ENCODE data around the gene ESRRG. TPM values are rescaled to one million over a fixed set of nuclear protein-coding genes. Genes with fewer than 3 reads are reported as not detected.

ESRRG gene
- total RNA-seq, 2 experiments from 2014 or later = not detected

- Mint-ChIP-seq H3K27ac (no peak overlapping the region), H3K27me3 (no peaks in the 10 kb centered on the region), H3K4me3 (no peak overlapping the region), H3K36me3 (ENCODE audit: low read depth) (no peaks in the 10 kb centered on the region), H3K9me3 (peaks cover 6% of the 10 kb centered on the region), H3K4me1 (ENCODE audit: low read depth) (no peaks in the 10 kb centered on the region)
- ATAC-seq (no peak), DNase-seq (no peak)
- POLR2A ChIA-PET = no interaction called here
- intact Hi-C loops (cut with micrococcal nuclease) = no loop called here
- no peak for TF ChIP-seq CTCF (IDR thresholded peaks at IDR 0.05)
- CTCF ChIA-PET = no interaction called here
Observed at GRCh38 chr1:216559359-216559758, 163.9 kb downstream of the ESRRG start.

- POLR2A ChIA-PET = no interaction called here
- Mint-ChIP-seq H3K27me3 (no peaks in the 10 kb centered on the region), H3K4me1 (ENCODE audit: low read depth) (no peaks in the 10 kb centered on the region), H3K4me3 (no peak overlapping the region), H3K27ac (no peak overlapping the region), H3K9me3 (peaks cover 4% of the 10 kb centered on the region), H3K36me3 (ENCODE audit: low read depth) (no peaks in the 10 kb centered on the region)
- CTCF ChIA-PET = interaction anchor here (0.6 kb wide), 1 partner anchor 33 kb away, joined by 3 read pairs; no protein-coding TSS in a partner anchor
- intact Hi-C loops (cut with micrococcal nuclease) = no loop called here
- no peak for ATAC-seq
- no peak for DNase-seq
- TF ChIP-seq CTCF (IDR thresholded peaks at IDR 0.05) = no peak
Observed at GRCh38 chr1:216555653-216556052, 167.6 kb downstream of the ESRRG start.

- Mint-ChIP-seq H3K4me3 (no peak overlapping the region), H3K27ac (no peak overlapping the region), H3K36me3 (ENCODE audit: low read depth) (no peaks in the 10 kb centered on the region), H3K9me3 (peaks cover 4% of the 10 kb centered on the region), H3K27me3 (no peaks in the 10 kb centered on the region), H3K4me1 (ENCODE audit: low read depth) (no peaks in the 10 kb centered on the region)
- ATAC-seq = no peak
- ChIA-PET POLR2A (no interaction called here), CTCF (no interaction called here)
- no peak for TF ChIP-seq CTCF (IDR thresholded peaks at IDR 0.05)
- no peak for DNase-seq
- intact Hi-C loops (cut with micrococcal nuclease) = no loop called here
Observed at GRCh38 chr1:216554934-216555333, 168.3 kb downstream of the ESRRG start.

GRCh38 chr1:216553766-216554165, 169.5 kb downstream of the ESRRG start:
- intact Hi-C loops (cut with micrococcal nuclease) = no loop called here
- CTCF ChIA-PET = no interaction called here
- POLR2A ChIA-PET = no interaction called here

GRCh38 chr1:216553040-216553439, 170.2 kb downstream of the ESRRG start:
- ChIA-PET CTCF (no interaction called here), POLR2A (no interaction called here)
- no peak for TF ChIP-seq CTCF (IDR thresholded peaks at IDR 0.05)
- H3K4me1 Mint-ChIP-seq (ENCODE audit: low read depth) = no peaks in the 10 kb centered on the region
- H3K4me3 Mint-ChIP-seq = no peak overlapping the region
- DNase-seq (no peak), ATAC-seq (no peak)
- intact Hi-C loops (cut with micrococcal nuclease) = no loop called here
- no peaks in the 10 kb centered on the region for H3K36me3 Mint-ChIP-seq (ENCODE audit: low read depth)
- H3K27me3 Mint-ChIP-seq = no peaks in the 10 kb centered on the region
- H3K9me3 Mint-ChIP-seq = peaks cover 7% of the 10 kb centered on the region
- H3K27ac Mint-ChIP-seq = no peak overlapping the region

More at GRCh38 chr1:216553766-216554165, 169.5 kb downstream of the ESRRG start:
- ATAC-seq (no peak), DNase-seq (no peak)
- no peaks in the 10 kb centered on the region for H3K36me3 Mint-ChIP-seq (ENCODE audit: low read depth)
- no peaks in the 10 kb centered on the region for H3K27me3 Mint-ChIP-seq
- H3K4me3 Mint-ChIP-seq = no peak overlapping the region
- H3K4me1 Mint-ChIP-seq (ENCODE audit: low read depth) = no peaks in the 10 kb centered on the region
- H3K9me3 Mint-ChIP-seq = peaks cover 7% of the 10 kb centered on the region
- TF ChIP-seq CTCF (IDR thresholded peaks at IDR 0.05) = no peak
- H3K27ac Mint-ChIP-seq = no peak overlapping the region
